ENCODE measurements around the gene ANKEF1.

ANKEF1 gene

GRCh38 chr20:10034717-10035571 is at the start of gene ANKEF1:
Gene ANKEF1 (plus strand): TSS chr20:10034987. CDS start chr20:10038302, 3,315 bp downstream.
- Histone ChIP-seq H3K36me3 (ENCODE audit: insufficient read depth) (no peaks in the 10 kb centered on the region), H3K9ac (peak within 1 kb of the TSS; percentile 79), H2AFZ (ENCODE audit: low read depth) (peak within 1 kb of the TSS; percentile 64; the same call in 1 of the 2 replicates), H3K27ac (peak within 1 kb of the TSS; percentile 60; the same call in 1 of the 2 replicates), H3K4me1 (ENCODE audit: low read depth, poor library complexity, severe bottlenecking) (peaks cover 11% of the 10 kb centered on the region), H3K27me3 (ENCODE audit: insufficient read depth, low read depth) (no peaks in the 10 kb centered on the region), H3K79me2 (ENCODE audit: insufficient read depth, low read depth) (no peaks in the 10 kb centered on the region), H3K4me2 (peak within 1 kb of the TSS; percentile 76), H4K20me1 (ENCODE audit: insufficient read depth) (no peaks in the 10 kb centered on the region), H3K4me3 (IDR thresholded peaks at IDR 0.05; ENCODE audit: insufficient read depth, low read depth, low read length) (no peak within 1 kb of the TSS)
- TF ChIP-seq, protein P1, sequence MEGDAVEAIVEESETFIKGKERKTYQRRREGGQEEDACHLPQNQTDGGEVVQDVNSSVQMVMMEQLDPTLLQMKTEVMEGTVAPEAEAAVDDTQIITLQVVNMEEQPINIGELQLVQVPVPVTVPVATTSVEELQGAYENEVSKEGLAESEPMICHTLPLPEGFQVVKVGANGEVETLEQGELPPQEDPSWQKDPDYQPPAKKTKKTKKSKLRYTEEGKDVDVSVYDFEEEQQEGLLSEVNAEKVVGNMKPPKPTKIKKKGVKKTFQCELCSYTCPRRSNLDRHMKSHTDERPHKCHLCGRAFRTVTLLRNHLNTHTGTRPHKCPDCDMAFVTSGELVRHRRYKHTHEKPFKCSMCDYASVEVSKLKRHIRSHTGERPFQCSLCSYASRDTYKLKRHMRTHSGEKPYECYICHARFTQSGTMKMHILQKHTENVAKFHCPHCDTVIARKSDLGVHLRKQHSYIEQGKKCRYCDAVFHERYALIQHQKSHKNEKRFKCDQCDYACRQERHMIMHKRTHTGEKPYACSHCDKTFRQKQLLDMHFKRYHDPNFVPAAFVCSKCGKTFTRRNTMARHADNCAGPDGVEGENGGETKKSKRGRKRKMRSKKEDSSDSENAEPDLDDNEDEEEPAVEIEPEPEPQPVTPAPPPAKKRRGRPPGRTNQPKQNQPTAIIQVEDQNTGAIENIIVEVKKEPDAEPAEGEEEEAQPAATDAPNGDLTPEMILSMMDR (conservative IDR thresholded peaks at IDR 0.05; ENCODE audit: low read depth, low read length): no peak

- H3K36me3 ChIP-seq (ENCODE audit: insufficient read depth): no peaks in the 10 kb centered on the region
- no peaks in the 10 kb centered on the region for H3K79me2 ChIP-seq (ENCODE audit: insufficient read depth, low read depth)
- H4K20me1 ChIP-seq (ENCODE audit: insufficient read depth): no peaks in the 10 kb centered on the region
- no peak overlapping the region for H3K4me3 ChIP-seq (IDR thresholded peaks at IDR 0.05; ENCODE audit: insufficient read depth, low read depth, low read length)
- no peaks in the 10 kb centered on the region for H3K4me1 ChIP-seq (ENCODE audit: low read depth, poor library complexity, severe bottlenecking)
- TF ChIP-seq, protein P1 (conservative IDR thresholded peaks at IDR 0.05; ENCODE audit: low read depth, low read length): no peak
- H3K9ac ChIP-seq: no peak overlapping the region
- no peak overlapping the region for H3K27ac ChIP-seq
- H3K4me2 ChIP-seq: no peak overlapping the region
- no peaks in the 10 kb centered on the region for H3K27me3 ChIP-seq (ENCODE audit: insufficient read depth, low read depth)
- no peak overlapping the region for H2AFZ ChIP-seq (ENCODE audit: low read depth)
These were observed 49.5 kb upstream of the ANKEF1 start for GRCh38 chr20:9985281-9985680.

GRCh38 chr20:9985773-9986172 is 49.0 kb upstream of the ANKEF1 start:
- TF ChIP-seq, protein P1 (conservative IDR thresholded peaks at IDR 0.05; ENCODE audit: low read depth, low read length): no peak
- Histone ChIP-seq H3K4me3 (IDR thresholded peaks at IDR 0.05; ENCODE audit: insufficient read depth, low read depth, low read length) (no peak overlapping the region), H3K79me2 (ENCODE audit: insufficient read depth, low read depth) (no peaks in the 10 kb centered on the region), H3K36me3 (ENCODE audit: insufficient read depth) (no peaks in the 10 kb centered on the region), H3K9ac (no peak overlapping the region), H2AFZ (ENCODE audit: low read depth) (no peak overlapping the region), H3K4me2 (no peak overlapping the region), H3K27me3 (ENCODE audit: insufficient read depth, low read depth) (no peaks in the 10 kb centered on the region), H3K27ac (no peak overlapping the region), H3K4me1 (ENCODE audit: low read depth, poor library complexity, severe bottlenecking) (no peaks in the 10 kb centered on the region), H4K20me1 (ENCODE audit: insufficient read depth) (no peaks in the 10 kb centered on the region)

GRCh38 chr20:9989066-9989724 is 45.6 kb upstream of the ANKEF1 start:
- no peak overlapping the region for H3K4me3 ChIP-seq (IDR thresholded peaks at IDR 0.05; ENCODE audit: insufficient read depth, low read depth, low read length)
- no peak overlapping the region for H2AFZ ChIP-seq (ENCODE audit: low read depth)
- H3K4me2 ChIP-seq: no peak overlapping the region
- no peak overlapping the region for H3K9ac ChIP-seq
- no peaks in the 10 kb centered on the region for H3K36me3 ChIP-seq (ENCODE audit: insufficient read depth)
- no peak overlapping the region for H3K27ac ChIP-seq
- H4K20me1 ChIP-seq (ENCODE audit: insufficient read depth): no peaks in the 10 kb centered on the region
- no peaks in the 10 kb centered on the region for H3K79me2 ChIP-seq (ENCODE audit: insufficient read depth, low read depth)
- no peaks in the 10 kb centered on the region for H3K27me3 ChIP-seq (ENCODE audit: insufficient read depth, low read depth)
- no peaks in the 10 kb centered on the region for H3K4me1 ChIP-seq (ENCODE audit: low read depth, poor library complexity, severe bottlenecking)
- TF ChIP-seq, protein P1 (conservative IDR thresholded peaks at IDR 0.05; ENCODE audit: low read depth, low read length): no peak

Data from KMS-11 (cell line).